Measurements from ENCODE around the gene UBXN10.

- no peak for TF ChIP-seq CTCF (IDR thresholded peaks at IDR 0.05)
- TF ChIP-seq ZFX (IDR thresholded peaks at IDR 0.05; ENCODE audit: borderline replicate concordance), result no peak
Measured at GRCh38 chr1:20234788-20235535, 49.1 kb downstream of the UBXN10 start.

Data from 22Rv1 (cell line).